Suprapubic skin (tissue), 4 donors: ENCODE measurements around the gene IQSEC1.

Experiments used
- CTCF ChIP-seq, 2 donors: fragments of 200-600 bp in 1 of 2; fragments of 450-650 bp in 1 of 2; sonication (generic) in 1 of 2; IDR thresholded peaks; one replicate each; pipeline ENCODE4 v1.5.1; 2016 to 2019; ENCODE audit warnings: antibody characterized with exemption in 2 of 2, mild to moderate bottlenecking in 1 of 2, moderate library complexity in 1 of 2
- POLR2A ChIP-seq, 2 donors: fragments of 450-650 bp; IDR thresholded peaks; one replicate each; pipeline ENCODE4 v1.6.1; 2017; ENCODE audit warnings: antibody characterized with exemption in 2 of 2, mild to moderate bottlenecking in 2 of 2, moderate library complexity in 2 of 2
- POLR2AphosphoS5 ChIP-seq, 3 donors: sonication (generic); formaldehyde crosslinking; IDR thresholded peaks; one replicate each; pipeline ENCODE4 v1.6.1; 2017; ENCODE audit warnings: antibody characterized with exemption in 3 of 3

DNA sequence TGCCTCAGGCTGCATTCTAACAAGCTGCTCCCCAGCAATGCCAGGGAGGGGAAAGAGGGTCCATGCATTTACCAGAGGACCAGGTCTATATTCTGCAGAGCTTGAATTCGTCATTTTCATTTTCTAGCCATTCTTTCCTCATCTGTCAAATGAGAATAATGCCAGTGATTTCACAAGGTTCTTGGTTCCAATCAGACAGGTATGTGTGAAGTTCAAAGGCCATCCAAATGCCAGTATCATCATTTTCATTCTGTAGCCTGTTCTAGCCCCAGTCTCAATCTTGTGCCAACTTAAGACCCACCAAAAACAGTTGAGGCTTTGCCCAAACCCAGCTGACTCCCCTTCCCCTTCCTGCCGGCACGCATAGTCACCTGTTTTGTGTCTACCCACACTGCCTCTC, 112.7 kb downstream of the IQSEC1 start:
- no peak for TF ChIP-seq CTCF (IDR thresholded peaks at IDR 0.05)
- no peak for TF ChIP-seq POLR2A (IDR thresholded peaks at IDR 0.05)
- no peak for TF ChIP-seq POLR2AphosphoS5 (IDR thresholded peaks at IDR 0.05)
